Stimulated activated CD4-positive, alpha-beta T cell treated with anti-CD3 and anti-CD28 coated beads, TNF-alpha, amount 100 ng/mL, for 1 hour (primary cell): ENCODE results near the gene ADARB1.

Experiments
- DNase-seq, 3 donors: peaks; one replicate each; pipeline ENCODE4 v3.0.0-alpha.2; 2020; ENCODE audit warnings: low read depth in 3 of 3, low spot score in 1 of 3

ADARB1 gene

GRCh38 chr21:45074818-45075595, 627 bp downstream of the ADARB1 start:
- DNase-seq, result peak in 1 of 3 donors; percentile 21

DNA sequence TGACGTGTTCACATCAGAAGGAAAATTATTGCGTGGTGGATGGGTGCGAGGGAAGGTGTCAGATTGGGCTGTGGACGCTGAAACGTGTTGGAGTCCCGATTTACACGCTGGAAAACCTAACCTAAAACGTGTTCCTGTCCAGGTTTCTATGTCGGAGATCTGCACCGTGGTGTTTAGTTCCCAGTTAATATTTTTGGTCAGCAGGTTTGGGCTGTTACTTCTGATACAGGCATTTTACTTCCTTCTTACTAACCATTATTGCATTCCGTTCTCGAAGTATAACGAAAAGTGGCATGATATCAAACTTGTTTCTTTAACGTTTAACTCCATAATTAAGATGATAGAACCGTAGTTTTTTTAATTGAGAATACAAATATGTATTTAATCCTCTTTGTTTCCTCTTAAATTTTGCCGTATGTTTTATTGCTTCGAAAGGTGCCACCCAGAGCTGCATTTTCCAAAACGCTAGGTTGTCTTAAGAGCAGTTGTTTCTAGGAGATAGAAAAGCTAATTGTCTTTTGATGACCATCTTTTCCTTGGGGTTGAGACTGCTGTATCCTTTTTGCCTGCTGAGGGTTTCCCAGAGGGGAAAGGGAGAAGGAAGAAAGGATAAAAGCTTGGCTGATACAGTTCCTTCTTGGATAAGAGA, 1.3 kb downstream of the ADARB1 start:
- DNase-seq, result no peak

GRCh38 chr21:45076245-45076711, 1.9 kb downstream of the ADARB1 start:
- DNase-seq, result no peak

DNA sequence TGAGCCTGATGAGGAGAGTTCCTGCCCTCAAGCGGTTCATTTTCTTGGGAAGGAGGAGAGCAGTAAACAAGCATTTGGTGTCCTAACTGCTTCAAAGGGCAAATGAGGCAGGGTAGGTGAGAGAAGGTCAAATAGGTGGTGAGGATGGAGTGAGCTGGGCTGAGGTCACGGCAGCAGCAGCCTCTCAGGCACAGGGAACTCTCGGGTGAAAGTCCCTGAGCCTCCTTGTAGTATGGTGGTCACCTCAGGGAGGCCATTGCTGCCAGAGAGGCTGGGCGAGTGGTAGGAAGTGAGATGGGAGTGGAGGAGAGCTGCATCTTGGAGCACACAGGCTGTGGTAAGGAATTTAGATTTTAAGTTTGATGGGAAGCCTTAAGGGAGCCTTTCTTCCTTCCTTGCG, 4.0 kb downstream of the ADARB1 start:
- DNase-seq, result no peak

- peak; percentile 37 to 57 (median 55) for DNase-seq
Measured at GRCh38 chr21:45078877-45079281, 4.5 kb downstream of the ADARB1 start.

- no peak for DNase-seq
Measured at GRCh38 chr21:45079351-45079750, 5.0 kb downstream of the ADARB1 start.

GRCh38 chr21:45080232-45080631, 5.9 kb downstream of the ADARB1 start:
- no peak for DNase-seq

DNA sequence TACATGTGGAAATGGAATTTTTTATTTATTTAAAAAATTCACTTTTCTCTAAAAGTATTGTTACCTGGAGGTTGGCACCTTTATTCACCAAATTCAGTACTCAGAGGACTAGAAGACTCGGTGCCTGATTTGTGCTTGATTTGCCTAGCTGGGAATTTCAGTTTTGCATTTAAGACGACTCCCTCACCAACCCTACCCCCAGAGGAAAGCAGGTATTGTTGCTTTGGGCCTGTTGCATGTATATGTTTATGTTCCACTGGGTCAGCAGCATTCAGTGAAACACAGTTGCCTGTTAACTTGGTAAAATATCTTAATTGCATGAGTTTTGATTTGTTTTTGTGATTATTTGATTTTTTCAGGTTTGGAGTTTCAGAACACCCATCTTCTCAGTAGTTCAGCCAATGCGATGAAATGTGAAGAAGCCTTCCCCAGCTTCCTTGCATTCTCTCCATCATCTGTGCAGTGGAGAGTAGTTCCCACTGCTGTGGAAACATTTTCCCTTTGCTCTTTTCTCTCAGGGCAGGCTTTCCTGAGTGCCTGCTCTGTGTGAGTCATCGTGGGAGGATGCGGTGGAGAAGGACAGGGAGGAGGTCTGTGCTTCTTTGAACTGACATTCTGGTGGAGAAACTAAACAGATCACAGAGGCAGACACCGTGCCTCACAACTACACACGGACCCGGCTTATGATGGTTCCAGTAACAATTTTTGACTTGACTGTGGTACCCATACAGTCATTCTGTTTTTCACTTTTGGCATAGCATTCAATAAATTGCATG, 6.4 kb downstream of the ADARB1 start:
- DNase-seq, result no peak

GRCh38 chr21:45081636-45082035, 7.3 kb downstream of the ADARB1 start:
- DNase-seq, result no peak

GRCh38 chr21:45082736-45083135, 8.4 kb downstream of the ADARB1 start:
- no peak for DNase-seq

DNA sequence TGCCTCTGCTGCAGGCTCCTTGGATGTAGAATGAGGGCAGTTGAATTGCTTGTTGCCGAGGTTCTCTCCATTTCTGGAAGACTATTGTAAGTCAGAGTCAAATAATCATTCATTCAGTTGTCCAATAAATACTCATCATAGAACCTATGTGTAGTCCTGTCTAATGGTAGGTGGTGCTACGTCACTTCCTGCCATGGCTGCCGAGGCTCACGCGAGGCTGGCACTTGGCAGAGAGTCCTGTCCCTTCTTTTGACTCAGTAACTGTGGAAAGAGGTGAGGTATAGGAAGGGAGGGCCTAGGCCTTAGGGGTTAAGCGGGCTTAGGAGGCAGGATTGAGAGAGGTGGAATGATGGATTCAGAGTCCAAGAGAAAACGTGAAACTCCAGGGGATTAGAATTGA, 9.7 kb downstream of the ADARB1 start:
- DNase-seq, result no peak

GRCh38 chr21:45084881-45085536, 10.6 kb downstream of the ADARB1 start:
- DNase-seq, result no peak

GRCh38 chr21:45085700-45086099, 11.3 kb downstream of the ADARB1 start:
- DNase-seq, result no peak

- DNase-seq, result no peak
Measured at GRCh38 chr21:45086337-45086958, 12.1 kb downstream of the ADARB1 start.

GRCh38 chr21:45087022-45087823, 12.8 kb downstream of the ADARB1 start:
- no peak for DNase-seq

GRCh38 chr21:45088116-45088515, 13.7 kb downstream of the ADARB1 start:
- DNase-seq, result no peak

GRCh38 chr21:45088729-45089128, 14.3 kb downstream of the ADARB1 start:
- no peak for DNase-seq

- no peak for DNase-seq
Measured at GRCh38 chr21:45089964-45090363, 15.6 kb downstream of the ADARB1 start.

DNA sequence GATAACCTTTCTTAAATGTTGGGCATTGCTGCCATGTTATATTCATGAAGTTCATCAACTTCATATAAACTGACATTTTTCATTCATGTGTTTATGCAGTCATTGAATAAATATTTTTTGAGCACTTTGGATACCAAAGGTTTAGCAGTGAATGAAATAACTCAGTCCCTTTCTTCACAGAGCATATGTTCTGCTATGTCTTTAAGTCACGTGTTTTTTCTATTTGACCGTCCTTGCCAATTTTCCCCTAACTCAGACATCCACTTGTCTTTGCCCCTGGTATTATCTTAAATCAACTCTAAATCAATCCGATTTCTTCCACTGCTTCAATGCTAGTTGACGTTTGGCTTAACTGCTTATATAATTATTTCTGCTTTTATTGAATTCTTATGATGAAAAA, 16.6 kb downstream of the ADARB1 start:
- no peak for DNase-seq
